DOHH2 (cell line): ENCODE data around the gene IER2.

ENCODE experiments used
- H3F3A ChIP-seq: fragments of 200-600 bp; sonication (generic), shearing (Covaris generic); 2 replicates; pipeline ENCODE4 v1.6.0; 2016; ENCODE audit warnings: antibody characterized with exemption, mild to moderate bottlenecking; ENCODE audit not compliant: control insufficient read depth, insufficient read depth
- H3K27ac ChIP-seq: fragments of 200-600 bp; sonication (generic); 2 replicates; pipeline ENCODE4 v1.5.1; 2014; ENCODE audit warnings: low read depth, mild to moderate bottlenecking, low read length, moderate library complexity
- H3K27me3 ChIP-seq: fragments of 200-600 bp; sonication (generic); 2 replicates; pipeline ENCODE4 v1.6.1; 2014; ENCODE audit warnings: mild to moderate bottlenecking, low read length, mixed read lengths; ENCODE audit not compliant: control insufficient read depth
- H3K36me3 ChIP-seq: fragments of 200-600 bp; sonication (generic); 2 replicates; pipeline ENCODE4 v1.6.1; 2014; ENCODE audit warnings: mild to moderate bottlenecking, low read length, moderate library complexity, mixed read lengths; ENCODE audit not compliant: control insufficient read depth
- H3K4me1 ChIP-seq: fragments of 200-600 bp; sonication (generic); 2 replicates; pipeline ENCODE4 v1.6.1; 2014; ENCODE audit warnings: mild to moderate bottlenecking, low read length, mixed read lengths; ENCODE audit not compliant: control insufficient read depth
- H3K4me2 ChIP-seq: fragments of 200-600 bp; sonication (generic); 2 replicates; pipeline ENCODE4 v1.6.0; 2014; ENCODE audit warnings: mild to moderate bottlenecking, low read length, moderate library complexity
- H3K4me3 ChIP-seq: fragments of 200-600 bp; sonication (generic); 2 replicates; pipeline ENCODE4 v1.5.1; 2014; ENCODE audit warnings: mild to moderate bottlenecking, low read length, mixed read lengths
- H3K79me2 ChIP-seq: fragments of 200-600 bp; sonication (generic); 2 replicates; pipeline ENCODE4 v1.6.1; 2014; ENCODE audit warnings: mild to moderate bottlenecking, low read length, mixed read lengths; ENCODE audit not compliant: control insufficient read depth
- H3K9me2 ChIP-seq: fragments of 200-600 bp; sonication (generic); replicated peaks from 2 replicates; pipeline ENCODE4 v1.6.1; 2014; ENCODE audit warnings: mild to moderate bottlenecking, low read length, mixed read lengths; ENCODE audit not compliant: control insufficient read depth
- H3K9me3 ChIP-seq: fragments of 200-600 bp; sonication (generic); 2 replicates; pipeline ENCODE4 v1.6.1; 2014; ENCODE audit warnings: antibody characterized with exemption, low read length, mixed read lengths; ENCODE audit not compliant: control insufficient read depth, insufficient read depth
- H4K20me1 ChIP-seq: fragments of 200-600 bp; sonication (generic); 2 replicates; pipeline ENCODE4 v1.6.0; 2014; ENCODE audit warnings: low read depth, mild to moderate bottlenecking, antibody characterized with exemption, low read length, moderate library complexity; ENCODE audit not compliant: control insufficient read depth, insufficient read depth
- EZH2phosphoT487 ChIP-seq: fragments of 200-600 bp; sonication (generic); IDR thresholded peaks from 2 replicates; pipeline ENCODE4 v1.6.1; 2017; ENCODE audit warnings: borderline replicate concordance, mild to moderate bottlenecking, antibody characterized with exemption, low read length, moderate library complexity, mixed read lengths
- TF ChIP-seq, protein P1 (sequence below): fragments of 200-600 bp; sonication (generic); IDR thresholded peaks from one replicate; pipeline ENCODE4 v1.5.1; 2014; ENCODE audit warnings: antibody characterized with exemption, mild to moderate bottlenecking, low read depth, low read length; ENCODE audit not compliant: poor library complexity, severe bottlenecking

Gene IER2

GRCh38 chr19:13152356-13152973, 2.3 kb downstream of the IER2 start:
- Histone ChIP-seq H3K4me3 (peak overlapping the region; percentile 87), H3K27ac (peak overlapping the region; percentile 98), H3K36me3 (peaks cover 38% of the 10 kb centered on the region), H3K4me1 (peaks cover 49% of the 10 kb centered on the region), H3K27me3 (no peaks in the 10 kb centered on the region), H3K4me2 (peak overlapping the region; percentile 96), H3F3A (peaks cover 40% of the 10 kb centered on the region), H3K9me3 (no peaks in the 10 kb centered on the region), H3K79me2 (peaks cover 54% of the 10 kb centered on the region), H4K20me1 (peaks cover 8% of the 10 kb centered on the region; the same call in 1 of the 2 replicates), H3K9me2 (no peaks in the 10 kb centered on the region)
- TF ChIP-seq EZH2phosphoT487 = no peak
- TF ChIP-seq, protein P1, sequence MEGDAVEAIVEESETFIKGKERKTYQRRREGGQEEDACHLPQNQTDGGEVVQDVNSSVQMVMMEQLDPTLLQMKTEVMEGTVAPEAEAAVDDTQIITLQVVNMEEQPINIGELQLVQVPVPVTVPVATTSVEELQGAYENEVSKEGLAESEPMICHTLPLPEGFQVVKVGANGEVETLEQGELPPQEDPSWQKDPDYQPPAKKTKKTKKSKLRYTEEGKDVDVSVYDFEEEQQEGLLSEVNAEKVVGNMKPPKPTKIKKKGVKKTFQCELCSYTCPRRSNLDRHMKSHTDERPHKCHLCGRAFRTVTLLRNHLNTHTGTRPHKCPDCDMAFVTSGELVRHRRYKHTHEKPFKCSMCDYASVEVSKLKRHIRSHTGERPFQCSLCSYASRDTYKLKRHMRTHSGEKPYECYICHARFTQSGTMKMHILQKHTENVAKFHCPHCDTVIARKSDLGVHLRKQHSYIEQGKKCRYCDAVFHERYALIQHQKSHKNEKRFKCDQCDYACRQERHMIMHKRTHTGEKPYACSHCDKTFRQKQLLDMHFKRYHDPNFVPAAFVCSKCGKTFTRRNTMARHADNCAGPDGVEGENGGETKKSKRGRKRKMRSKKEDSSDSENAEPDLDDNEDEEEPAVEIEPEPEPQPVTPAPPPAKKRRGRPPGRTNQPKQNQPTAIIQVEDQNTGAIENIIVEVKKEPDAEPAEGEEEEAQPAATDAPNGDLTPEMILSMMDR = peak; percentile 9

GRCh38 chr19:13152974-13153568, 2.9 kb downstream of the IER2 start:
- Histone ChIP-seq H3K36me3 (peaks cover 38% of the 10 kb centered on the region), H3K27me3 (no peaks in the 10 kb centered on the region), H3K9me2 (no peaks in the 10 kb centered on the region), H3K4me2 (peak overlapping the region; percentile 96), H3K9me3 (no peaks in the 10 kb centered on the region), H3K79me2 (peaks cover 54% of the 10 kb centered on the region), H3K4me3 (peak overlapping the region; percentile 87), H4K20me1 (peaks cover 8% of the 10 kb centered on the region; the same call in 1 of the 2 replicates), H3K27ac (peak overlapping the region; percentile 98), H3K4me1 (peaks cover 52% of the 10 kb centered on the region), H3F3A (peaks cover 43% of the 10 kb centered on the region)
- TF ChIP-seq, protein P1 = peak; percentile 67
- no peak for TF ChIP-seq EZH2phosphoT487

DNA sequence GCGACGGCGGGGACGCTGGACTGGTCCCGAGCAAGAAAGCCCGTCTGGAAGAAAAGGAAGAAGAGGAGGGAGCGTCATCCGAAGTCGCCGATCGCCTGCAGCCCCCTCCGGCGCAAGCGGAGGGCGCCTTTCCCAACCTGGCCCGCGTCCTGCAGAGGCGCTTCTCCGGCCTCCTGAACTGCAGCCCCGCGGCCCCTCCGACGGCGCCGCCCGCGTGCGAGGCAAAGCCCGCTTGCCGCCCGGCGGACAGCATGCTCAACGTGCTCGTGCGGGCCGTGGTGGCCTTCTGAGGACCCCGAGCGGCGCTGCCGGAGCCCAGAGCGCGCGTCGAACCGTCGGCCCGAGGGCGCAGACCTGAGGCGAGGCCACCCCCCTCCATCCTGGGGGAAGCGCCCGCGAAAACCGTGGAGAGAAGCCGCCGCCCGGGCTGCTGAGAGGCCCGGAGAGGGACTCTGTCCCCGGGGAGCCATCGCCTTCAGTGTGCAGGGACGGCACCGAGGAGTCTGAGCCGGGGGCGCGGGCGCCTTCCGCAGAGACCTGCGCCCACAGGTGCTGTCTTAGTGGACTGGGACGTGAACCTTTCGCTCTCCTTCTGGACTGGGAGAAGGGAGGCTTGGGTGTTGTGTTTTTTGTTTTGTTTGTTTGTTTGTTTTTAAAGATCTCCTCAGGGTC, 3.5 kb downstream of the IER2 start:
- Histone ChIP-seq H3K4me2 (peak overlapping the region; percentile 96), H3K4me3 (peak overlapping the region; percentile 87)

More for the DNA sequence above, 3.5 kb downstream of the IER2 start:
- peak overlapping the region; percentile 98 for H3K27ac ChIP-seq
- H4K20me1 ChIP-seq = peaks cover 8% of the 10 kb centered on the region; the same call in 1 of the 2 replicates
- H3K9me3 ChIP-seq = no peaks in the 10 kb centered on the region
- H3K79me2 ChIP-seq = peaks cover 53% of the 10 kb centered on the region
- peaks cover 43% of the 10 kb centered on the region for H3F3A ChIP-seq
- TF ChIP-seq, protein P1 = peak; percentile 51
- TF ChIP-seq EZH2phosphoT487 = no peak
- peaks cover 38% of the 10 kb centered on the region for H3K36me3 ChIP-seq
- H3K4me1 ChIP-seq = peaks cover 54% of the 10 kb centered on the region
- no peaks in the 10 kb centered on the region for H3K27me3 ChIP-seq
- H3K9me2 ChIP-seq = no peaks in the 10 kb centered on the region
